ENCODE measurements around the gene MC4R. TPM values are rescaled to one million over a fixed set of nuclear protein-coding genes. Genes with fewer than 3 reads are reported as not detected.

Gene MC4R
- total and polyA plus RNA-seq, 10 of the 15 experiments (the other 5 are each of a cell fraction or from before 2014, with no cell fraction given), result not detected

DNA sequence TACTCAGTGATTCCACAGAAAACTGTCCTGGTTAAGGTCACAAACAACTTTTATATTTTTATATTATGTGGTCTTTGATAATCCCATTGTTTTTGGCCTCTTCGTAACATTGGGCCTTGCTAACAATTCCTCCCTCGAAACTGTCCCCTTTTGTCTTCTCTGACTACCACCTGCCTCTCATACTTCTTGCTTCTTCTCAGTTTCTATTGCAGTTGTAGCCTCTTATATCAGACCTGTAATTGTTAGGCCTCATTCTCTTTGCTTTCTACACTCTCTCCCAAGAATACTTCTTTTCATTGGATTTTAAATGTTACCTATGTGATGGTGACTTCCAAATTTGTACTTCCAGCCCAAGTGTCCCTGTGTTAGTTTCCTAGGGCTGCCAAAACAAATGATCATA lies 44.7 kb downstream of the MC4R start:
- no peaks in the 10 kb centered on the region for H3K36me3 ChIP-seq (ENCODE audit: control insufficient read depth in 2 of 2, insufficient read depth in 2 of 2, low read length in 1 of 2)
- no peak for TF ChIP-seq SP1 (IDR thresholded peaks at IDR 0.05; ENCODE audit: low read depth, low read length)
- TF ChIP-seq, protein P1, sequence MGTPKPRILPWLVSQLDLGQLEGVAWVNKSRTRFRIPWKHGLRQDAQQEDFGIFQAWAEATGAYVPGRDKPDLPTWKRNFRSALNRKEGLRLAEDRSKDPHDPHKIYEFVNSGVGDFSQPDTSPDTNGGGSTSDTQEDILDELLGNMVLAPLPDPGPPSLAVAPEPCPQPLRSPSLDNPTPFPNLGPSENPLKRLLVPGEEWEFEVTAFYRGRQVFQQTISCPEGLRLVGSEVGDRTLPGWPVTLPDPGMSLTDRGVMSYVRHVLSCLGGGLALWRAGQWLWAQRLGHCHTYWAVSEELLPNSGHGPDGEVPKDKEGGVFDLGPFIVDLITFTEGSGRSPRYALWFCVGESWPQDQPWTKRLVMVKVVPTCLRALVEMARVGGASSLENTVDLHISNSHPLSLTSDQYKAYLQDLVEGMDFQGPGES (IDR thresholded peaks at IDR 0.05), result no peak
- no peak for TF ChIP-seq SREBF1 (IDR thresholded peaks at IDR 0.05; ENCODE audit: low read length)
- TF ChIP-seq, protein P2, sequence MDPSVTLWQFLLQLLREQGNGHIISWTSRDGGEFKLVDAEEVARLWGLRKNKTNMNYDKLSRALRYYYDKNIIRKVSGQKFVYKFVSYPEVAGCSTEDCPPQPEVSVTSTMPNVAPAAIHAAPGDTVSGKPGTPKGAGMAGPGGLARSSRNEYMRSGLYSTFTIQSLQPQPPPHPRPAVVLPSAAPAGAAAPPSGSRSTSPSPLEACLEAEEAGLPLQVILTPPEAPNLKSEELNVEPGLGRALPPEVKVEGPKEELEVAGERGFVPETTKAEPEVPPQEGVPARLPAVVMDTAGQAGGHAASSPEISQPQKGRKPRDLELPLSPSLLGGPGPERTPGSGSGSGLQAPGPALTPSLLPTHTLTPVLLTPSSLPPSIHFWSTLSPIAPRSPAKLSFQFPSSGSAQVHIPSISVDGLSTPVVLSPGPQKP (IDR thresholded peaks at IDR 0.05; ENCODE audit: low read depth, low read length), result no peak
- no peak for TF ChIP-seq HDGF (IDR thresholded peaks at IDR 0.05)
- TF ChIP-seq CBFB (IDR thresholded peaks at IDR 0.05; ENCODE audit: low read depth), result no peak
- no peak for TF ChIP-seq RAD51 (IDR thresholded peaks at IDR 0.05)
- TF ChIP-seq PML (IDR thresholded peaks at IDR 0.05; ENCODE audit: low read length), result no peak
- no peaks in the 10 kb centered on the region for H3K27me3 ChIP-seq (replicated peaks in 1 of 2; ENCODE audit: control insufficient read depth in 2 of 2, insufficient read depth in 2 of 2, low read length in 1 of 2)
- no peak overlapping the region for H3K4me3 ChIP-seq
- DNase-seq (ENCODE audit: low read depth, low spot score) (no peak), FAIRE-seq (no peak), ATAC-seq (no peak)
- no peak overlapping the region for H3K9ac ChIP-seq (ENCODE audit: control insufficient read depth, insufficient read depth, low read length)
- intact Hi-C loops (cut with micrococcal nuclease; ENCODE audit: unreplicated experiment) (no loop called here), in situ Hi-C loops (cut with MboI) (no loop called here)
- ChIA-PET SMC1A (ENCODE audit: uncharacterized antibody, unreplicated experiment) (no interaction called here), POLR2A (no interaction called here), CTCF (no interaction called here), RAD21 (ENCODE audit: unreplicated experiment) (no interaction called here)
- no TSS peak for BruUV-seq (replicated peaks)
- 0% methylated on average over 2 of the region's 2 CpGs for WGBS (ENCODE audit: insufficient coverage, insufficient replicate concordance, low lambda C conversion rate, missing lambda C conversion rate)
- H4K20me1 ChIP-seq (ENCODE audit: control insufficient read depth, insufficient read depth), result no peaks in the 10 kb centered on the region
- H2AFZ ChIP-seq (ENCODE audit: control insufficient read depth, low read depth, low read length), result no peak overlapping the region
- no peak overlapping the region for H3K27ac ChIP-seq (ENCODE audit: control insufficient read depth, insufficient read depth)
- H3K9me3 ChIP-seq (replicated peaks; ENCODE audit: control insufficient read depth, insufficient read depth, low read length), result no peaks in the 10 kb centered on the region
- no peak overlapping the region for H3K4me2 ChIP-seq (ENCODE audit: control insufficient read depth, insufficient read depth)
- no peaks in the 10 kb centered on the region for H3K79me2 ChIP-seq (ENCODE audit: control insufficient read depth, insufficient read depth, low read length)
- no peaks in the 10 kb centered on the region for H3K4me1 ChIP-seq (ENCODE audit: control insufficient read depth, insufficient read depth, low read length)

DNA sequence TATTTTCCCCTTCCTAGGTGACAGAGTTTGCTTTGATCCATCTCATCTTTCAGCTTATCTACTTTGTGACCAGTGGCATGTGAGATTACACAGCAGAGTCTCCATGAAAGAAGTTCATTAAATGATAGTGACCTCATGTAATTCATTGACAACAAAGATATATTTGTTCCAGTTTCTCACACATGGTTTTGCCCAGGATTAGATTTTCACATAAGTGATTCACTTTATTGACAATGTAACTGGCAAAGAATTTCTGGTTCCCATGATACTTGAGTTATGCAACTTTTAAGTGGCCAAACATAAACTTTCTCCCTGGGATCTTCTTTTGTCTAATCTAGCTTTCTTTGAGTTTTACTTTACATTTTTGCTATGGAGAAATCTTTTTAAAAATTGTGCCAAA lies 50.0 kb downstream of the MC4R start:
- no peak for DNase-seq (ENCODE audit: low read depth, low spot score)
- H3K4me1 ChIP-seq (ENCODE audit: control insufficient read depth, insufficient read depth, low read length), result no peaks in the 10 kb centered on the region
- TF ChIP-seq, protein P3, sequence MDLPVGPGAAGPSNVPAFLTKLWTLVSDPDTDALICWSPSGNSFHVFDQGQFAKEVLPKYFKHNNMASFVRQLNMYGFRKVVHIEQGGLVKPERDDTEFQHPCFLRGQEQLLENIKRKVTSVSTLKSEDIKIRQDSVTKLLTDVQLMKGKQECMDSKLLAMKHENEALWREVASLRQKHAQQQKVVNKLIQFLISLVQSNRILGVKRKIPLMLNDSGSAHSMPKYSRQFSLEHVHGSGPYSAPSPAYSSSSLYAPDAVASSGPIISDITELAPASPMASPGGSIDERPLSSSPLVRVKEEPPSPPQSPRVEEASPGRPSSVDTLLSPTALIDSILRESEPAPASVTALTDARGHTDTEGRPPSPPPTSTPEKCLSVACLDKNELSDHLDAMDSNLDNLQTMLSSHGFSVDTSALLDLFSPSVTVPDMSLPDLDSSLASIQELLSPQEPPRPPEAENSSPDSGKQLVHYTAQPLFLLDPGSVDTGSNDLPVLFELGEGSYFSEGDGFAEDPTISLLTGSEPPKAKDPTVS (IDR thresholded peaks at IDR 0.05; ENCODE audit: low read depth, low read length), result no peak
- no peak for TF ChIP-seq SUZ12 (IDR thresholded peaks at IDR 0.05; ENCODE audit: unreplicated experiment)
- TF ChIP-seq TCF7 (IDR thresholded peaks at IDR 0.05; ENCODE audit: borderline replicate concordance), result no peak
- TF ChIP-seq SMAD1 (IDR thresholded peaks at IDR 0.05; ENCODE audit: low read depth, partially characterized antibody), result no peak
- TF ChIP-seq, protein P4, sequence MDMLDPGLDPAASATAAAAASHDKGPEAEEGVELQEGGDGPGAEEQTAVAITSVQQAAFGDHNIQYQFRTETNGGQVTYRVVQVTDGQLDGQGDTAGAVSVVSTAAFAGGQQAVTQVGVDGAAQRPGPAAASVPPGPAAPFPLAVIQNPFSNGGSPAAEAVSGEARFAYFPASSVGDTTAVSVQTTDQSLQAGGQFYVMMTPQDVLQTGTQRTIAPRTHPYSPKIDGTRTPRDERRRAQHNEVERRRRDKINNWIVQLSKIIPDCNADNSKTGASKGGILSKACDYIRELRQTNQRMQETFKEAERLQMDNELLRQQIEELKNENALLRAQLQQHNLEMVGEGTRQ (IDR thresholded peaks at IDR 0.05; ENCODE audit: borderline replicate concordance, low read depth, low read length), result no peak
- TF ChIP-seq YBX1 (IDR thresholded peaks at IDR 0.05), result no peak
- TF ChIP-seq TARDBP (IDR thresholded peaks at IDR 0.05; ENCODE audit: borderline replicate concordance), result no peak
- no peak for TF ChIP-seq EZH2 (IDR thresholded peaks at IDR 0.05; ENCODE audit: borderline replicate concordance, control insufficient read depth, low read depth, low read length)

More for the DNA sequence above, 50.0 kb downstream of the MC4R start:
- in situ Hi-C loops (cut with MboI), result no loop called here
- no TSS peak for BruUV-seq (replicated peaks)
- ChIA-PET RAD21 (ENCODE audit: unreplicated experiment) (no interaction called here), SMC1A (ENCODE audit: uncharacterized antibody, unreplicated experiment) (no interaction called here), POLR2A (no interaction called here), CTCF (no interaction called here)
- H3K36me3 ChIP-seq (ENCODE audit: control insufficient read depth in 2 of 2, insufficient read depth in 2 of 2, low read length in 1 of 2), result no peaks in the 10 kb centered on the region
- FAIRE-seq, result no peak
- no peak overlapping the region for H3K27ac ChIP-seq (ENCODE audit: control insufficient read depth, insufficient read depth)
- H2AFZ ChIP-seq (ENCODE audit: control insufficient read depth, low read depth, low read length), result no peak overlapping the region
- no peak overlapping the region for H3K4me3 ChIP-seq
- no peaks in the 10 kb centered on the region for H4K20me1 ChIP-seq (ENCODE audit: control insufficient read depth, insufficient read depth)
- no peak overlapping the region for H3K4me2 ChIP-seq (ENCODE audit: control insufficient read depth, insufficient read depth)
- no peak overlapping the region for H3K9ac ChIP-seq (ENCODE audit: control insufficient read depth, insufficient read depth, low read length)
- H3K9me3 ChIP-seq (replicated peaks; ENCODE audit: control insufficient read depth, insufficient read depth, low read length), result no peaks in the 10 kb centered on the region
- H3K79me2 ChIP-seq (ENCODE audit: control insufficient read depth, insufficient read depth, low read length), result no peaks in the 10 kb centered on the region
- no peaks in the 10 kb centered on the region for H3K27me3 ChIP-seq (replicated peaks in 1 of 2; ENCODE audit: control insufficient read depth in 2 of 2, insufficient read depth in 2 of 2, low read length in 1 of 2)
- intact Hi-C loops (cut with micrococcal nuclease; ENCODE audit: unreplicated experiment), result no loop called here
- ATAC-seq, result no peak

All from GM12878 (cell line).